Activated CD8-positive, alpha-beta memory T cell treated with anti-CD3 and anti-CD28 coated beads for 36 hours (primary cell): ENCODE data around the gene PIK3R6. TPM values are rescaled to one million over a fixed set of nuclear protein-coding genes. Genes with fewer than 3 reads are reported as not detected.

Source experiments
- CTCF ChIA-PET: fragments of 350-600 bp; sonication (Branson Sonifier 250); formaldehyde crosslinking; loops from one replicate; lab custom pipeline; 2021; ENCODE audit warnings: antibody characterized with exemption; lab: Charles Lee
- POLR2A ChIA-PET: fragments of 350-600 bp; sonication (Branson Sonifier 250); formaldehyde crosslinking; loops from one replicate; lab custom pipeline; 2021; ENCODE audit warnings: antibody characterized with exemption; lab: Charles Lee
- total RNA-seq, 2 experiments: library from RNA; stranded (reverse); gene quantifications; one replicate each; pipeline ENCODE4 v1.2.3, GENCODE V29; 2021

The PIK3R6 gene
- total RNA-seq, 2 experiments from 2014 or later: 0.30 to 0.46 TPM

- ChIA-PET POLR2A (no interaction called here), CTCF (no interaction called here)
Measured at GRCh38 chr17:8884336-8884990, 17.0 kb upstream of the PIK3R6 start.

GRCh38 chr17:8883353-8883752, 15.9 kb upstream of the PIK3R6 start:
- ChIA-PET POLR2A (no interaction called here), CTCF (no interaction called here)

- ChIA-PET POLR2A (no interaction called here), CTCF (interaction anchor here (1.5 kb wide), 1 partner anchor 14 kb away, joined by 4 read pairs; the partner anchor contains the start of gene PIK3R6)
Measured at GRCh38 chr17:8881606-8882005, 14.1 kb upstream of the PIK3R6 start.

- CTCF ChIA-PET: no interaction called here
- POLR2A ChIA-PET: no interaction called here
Measured at GRCh38 chr17:8880466-8880865, 13.0 kb upstream of the PIK3R6 start.

GRCh38 chr17:8879410-8879809, 11.9 kb upstream of the PIK3R6 start:
- CTCF ChIA-PET: no interaction called here

GRCh38 chr17:8877984-8878383, 10.5 kb upstream of the PIK3R6 start:
- POLR2A ChIA-PET: interaction anchor here (0.6 kb wide), 1 partner anchor 57 kb away, joined by 3 read pairs; no protein-coding TSS in a partner anchor
- CTCF ChIA-PET: no interaction called here

More at GRCh38 chr17:8879410-8879809, 11.9 kb upstream of the PIK3R6 start:
- POLR2A ChIA-PET: no interaction called here

- CTCF ChIA-PET: interaction anchor here (1.2 kb wide), 1 partner anchor 19 kb away, joined by 5 read pairs; no protein-coding TSS in a partner anchor
- POLR2A ChIA-PET: no interaction called here
Measured at GRCh38 chr17:8875957-8876356, 8.5 kb upstream of the PIK3R6 start.

- ChIA-PET CTCF (interaction anchor here (1.2 kb wide), 1 partner anchor 20 kb away, joined by 5 read pairs; no protein-coding TSS in a partner anchor), POLR2A (no interaction called here)
Measured at GRCh38 chr17:8875436-8875835, 8.0 kb upstream of the PIK3R6 start.

- POLR2A ChIA-PET: no interaction called here
- CTCF ChIA-PET: interaction anchor here (0.9 kb wide), 1 partner anchor 16 kb away, joined by 3 read pairs; no protein-coding TSS in a partner anchor
Measured at GRCh38 chr17:8873801-8874715, 6.6 kb upstream of the PIK3R6 start.

- POLR2A ChIA-PET: no interaction called here
- CTCF ChIA-PET: no interaction called here
Measured at GRCh38 chr17:8872705-8873435, 5.4 kb upstream of the PIK3R6 start.

- POLR2A ChIA-PET: no interaction called here
Measured at GRCh38 chr17:8872036-8872704, 4.7 kb upstream of the PIK3R6 start.

GRCh38 chr17:8871081-8871581, 3.7 kb upstream of the PIK3R6 start:
- ChIA-PET POLR2A (no interaction called here), CTCF (no interaction called here)

More at GRCh38 chr17:8872036-8872704, 4.7 kb upstream of the PIK3R6 start:
- CTCF ChIA-PET: no interaction called here

GRCh38 chr17:8870406-8871040, 3.0 kb upstream of the PIK3R6 start:
- ChIA-PET POLR2A (no interaction called here), CTCF (no interaction called here)

- ChIA-PET CTCF (interaction anchor here (0.9 to 1.1 kb wide), 2 partner anchors 33 to 129 kb away, joined by 3 read pairs; no protein-coding TSS in a partner anchor), POLR2A (interaction anchor here (0.5 kb wide), 1 partner anchor 90 kb away, joined by 5 read pairs; no protein-coding TSS in a partner anchor)
Measured at GRCh38 chr17:8869114-8869815, 1.8 kb upstream of the PIK3R6 start.

GRCh38 chr17:8868529-8868951, 1.1 kb upstream of the PIK3R6 start:
- ChIA-PET CTCF (interaction anchor here (0.9 to 1.1 kb wide), 2 partner anchors 34 to 130 kb away, joined by 3 read pairs; no protein-coding TSS in a partner anchor), POLR2A (no interaction called here)

GRCh38 chr17:8868092-8868491, 618 bp upstream of the PIK3R6 start:
- POLR2A ChIA-PET: no interaction called here
- CTCF ChIA-PET: interaction anchor here (0.6 to 1.1 kb wide), 5 partner anchors 10 to 130 kb away, joined by 3 to 5 read pairs (median 4); no protein-coding TSS in a partner anchor

GRCh38 chr17:8865811-8866210, 1.7 kb downstream of the PIK3R6 start:
- ChIA-PET CTCF (interaction anchor here (1.1 to 1.2 kb wide), 2 partner anchors 28 to 132 kb away, joined by 3 to 4 read pairs; no protein-coding TSS in a partner anchor), POLR2A (no interaction called here)
